GM19193 (cell line): Measurements from ENCODE around the gene RASA3.

Experiments used
- POLR2A ChIP-seq: IDR thresholded peaks from 4 replicates; pipeline ENCODE4 v1.6.1; 2011; ENCODE audit not compliant: insufficient read depth, insufficient read length; ENCODE audit errors: extremely low read depth

The RASA3 gene

DNA sequence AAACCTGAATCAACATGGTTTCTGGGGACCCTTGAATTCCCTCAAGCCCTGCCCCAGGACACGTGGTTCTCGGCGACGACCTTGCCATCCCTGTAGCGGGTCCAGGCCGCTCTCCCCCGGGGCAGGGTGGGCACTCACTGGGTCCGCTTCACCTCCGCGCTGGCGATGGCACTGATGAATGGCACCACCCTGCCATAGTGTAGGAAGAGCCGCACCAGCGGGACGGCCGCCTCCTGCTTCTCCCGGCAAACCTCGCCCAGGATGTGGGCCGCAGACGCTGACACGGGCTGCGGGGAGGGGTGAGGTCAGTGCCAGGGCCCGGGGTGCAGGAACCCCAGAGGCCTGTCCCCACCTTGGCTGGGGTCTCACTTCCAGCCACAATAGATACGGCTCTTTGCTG is 114.5 kb downstream of the RASA3 start:
- TF ChIP-seq POLR2A, result no peak

- no peak for TF ChIP-seq POLR2A
Observed at GRCh38 chr13:114017028-114017630, 115.3 kb downstream of the RASA3 start.

- TF ChIP-seq POLR2A, result no peak
Observed at GRCh38 chr13:114016321-114017027, 115.9 kb downstream of the RASA3 start.

DNA sequence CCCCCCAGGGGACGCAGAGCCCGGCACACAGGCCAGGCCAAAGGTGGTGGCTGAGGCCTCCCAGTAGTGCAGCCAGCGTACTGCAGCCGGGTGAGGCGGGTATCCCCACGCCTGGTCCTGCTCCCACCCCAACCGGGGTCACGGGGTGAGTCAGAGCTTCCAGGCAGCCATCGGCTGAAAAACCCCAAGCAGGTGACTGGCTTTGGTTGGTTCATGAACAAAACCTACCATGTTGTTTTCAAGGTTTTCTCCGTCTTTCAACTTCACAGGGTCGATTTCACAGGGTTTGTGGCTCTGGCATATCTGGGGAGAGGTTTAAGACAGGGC is 116.5 kb downstream of the RASA3 start:
- no peak for TF ChIP-seq POLR2A

- TF ChIP-seq POLR2A, result no peak
Observed at GRCh38 chr13:114015111-114015968, 117.1 kb downstream of the RASA3 start.

- no peak for TF ChIP-seq POLR2A
Observed at GRCh38 chr13:114013952-114014629, 118.3 kb downstream of the RASA3 start.

- no peak for TF ChIP-seq POLR2A
Observed at GRCh38 chr13:114013336-114013735, 119.1 kb downstream of the RASA3 start.

GRCh38 chr13:114012921-114013320 is 119.5 kb downstream of the RASA3 start:
- no peak for TF ChIP-seq POLR2A

- no peak for TF ChIP-seq POLR2A
Observed at GRCh38 chr13:114012141-114012540, 120.3 kb downstream of the RASA3 start.

DNA sequence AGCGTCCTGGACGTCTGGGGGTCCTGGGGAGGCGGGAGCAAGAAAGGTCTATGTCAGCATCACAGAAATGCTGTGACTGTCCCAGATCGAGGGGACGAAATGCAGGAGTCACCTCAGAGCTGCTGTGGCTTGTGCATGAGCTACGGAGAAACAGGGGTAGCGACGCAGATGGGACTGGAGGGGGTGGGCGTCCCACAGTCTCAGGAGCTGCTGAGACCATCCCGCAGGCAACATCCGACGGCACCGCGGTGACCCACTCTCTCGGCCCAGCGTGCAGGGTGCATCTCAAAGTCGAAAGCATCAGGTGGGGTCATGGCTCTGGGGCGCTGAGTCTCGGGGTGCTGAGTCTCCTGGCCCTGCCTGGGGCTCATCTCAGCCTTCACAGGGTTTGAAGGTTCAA is 121.2 kb downstream of the RASA3 start:
- TF ChIP-seq POLR2A, result no peak

GRCh38 chr13:114010401-114011101 is 121.9 kb downstream of the RASA3 start:
- no peak for TF ChIP-seq POLR2A

- TF ChIP-seq POLR2A, result no peak
Observed at GRCh38 chr13:114009590-114010400, 122.6 kb downstream of the RASA3 start.

DNA sequence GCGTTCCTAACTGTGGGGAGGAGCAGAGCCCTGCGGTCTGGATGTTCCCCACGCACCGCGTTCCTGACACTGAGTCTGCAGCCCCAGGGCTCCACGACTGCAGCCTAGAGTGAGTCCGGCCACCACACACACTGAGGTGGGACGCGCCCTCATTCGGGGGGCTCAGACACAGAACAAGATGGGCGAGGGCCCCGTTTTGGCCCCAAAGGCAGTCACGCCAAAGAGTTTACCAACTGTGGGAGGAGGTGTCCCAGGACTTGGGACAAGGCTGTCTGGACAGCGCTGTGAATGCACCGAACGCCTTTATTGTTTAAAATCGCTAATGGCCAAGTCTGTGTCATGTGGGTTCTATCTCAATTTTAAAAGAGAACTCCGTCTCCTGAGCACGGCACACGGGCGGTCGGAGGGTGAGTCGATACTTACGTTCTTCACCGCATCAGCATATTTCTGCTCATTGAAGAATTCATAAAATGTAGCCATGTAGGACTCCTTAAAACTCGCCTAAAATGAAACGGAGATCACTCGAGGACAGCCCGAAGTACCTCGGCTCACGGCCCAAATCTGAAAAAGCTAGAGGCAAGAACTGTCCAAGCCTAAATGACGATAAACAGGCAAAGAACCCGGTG is 123.3 kb downstream of the RASA3 start:
- no peak for TF ChIP-seq POLR2A
